ENCODE measurements around the gene PHLDB3.
A peak's percentile ranks its signal among the peaks of the same experiment; 100 is the strongest.
"Not testable (repeated sequence)": the region's sequence is repeated elsewhere in the genome, so short reads cannot be mapped to it uniquely, and the experiment has no call there.

PHLDB3 gene

GRCh38 chr19:43439032-43439708 is 65.4 kb downstream of the PHLDB3 start:
- FAIRE-seq, result peak; percentile 49

- FAIRE-seq, result no peak
Observed at GRCh38 chr19:43438291-43439031, 66.1 kb downstream of the PHLDB3 start.

GRCh38 chr19:43437712-43438111 is 66.8 kb downstream of the PHLDB3 start:
- FAIRE-seq, result no peak

GRCh38 chr19:43437284-43437683 is 67.3 kb downstream of the PHLDB3 start:
- not testable (repeated sequence) for FAIRE-seq

GRCh38 chr19:43435775-43436174 is 68.8 kb downstream of the PHLDB3 start:
- no peak for FAIRE-seq

- FAIRE-seq, result no peak
Observed at GRCh38 chr19:43433689-43434088, 70.9 kb downstream of the PHLDB3 start.

- no peak for FAIRE-seq
Observed at GRCh38 chr19:43433358-43433673, 71.2 kb downstream of the PHLDB3 start.

- FAIRE-seq, result no peak
Observed at GRCh38 chr19:43430976-43431375, 73.6 kb downstream of the PHLDB3 start.

- no peak for FAIRE-seq
Observed at GRCh38 chr19:43430142-43430710, 74.3 kb downstream of the PHLDB3 start.

GRCh38 chr19:43429395-43429794 is 75.2 kb downstream of the PHLDB3 start:
- FAIRE-seq, result no peak

- FAIRE-seq, result peak; percentile 68
Observed at GRCh38 chr19:43425567-43426392, 78.8 kb downstream of the PHLDB3 start.

Data from colon (tissue), 2 donors.